PC-9 (cell line): ENCODE data around the gene KCNJ10. TPM values are rescaled to one million over a fixed set of nuclear protein-coding genes. Genes with fewer than 3 reads are reported as not detected.
A peak's percentile ranks its signal among the peaks of the same experiment; 100 is the strongest.

ENCODE experiments used
- BruUV-seq: library from RNA; stranded (reverse); fragments of 400-500 nt; replicated peaks from 2 replicates; lab custom pipeline; 2021; lab: Mats Ljungman, UMichigan
- CTCF ChIA-PET: fragments of 300-600 bp; sonication (Branson Sonifier 250); formaldehyde crosslinking; loops from one replicate; lab custom pipeline; 2022; ENCODE audit warnings: antibody characterized with exemption; lab: Charles Lee
- POLR2A ChIA-PET: fragments of 300-600 bp; sonication (Branson Sonifier 250); formaldehyde crosslinking; loops from one replicate; lab custom pipeline; 2022; ENCODE audit warnings: antibody characterized with exemption; ENCODE audit not compliant: unreplicated experiment; lab: Charles Lee
- DNase-seq, 2 experiments: peaks; one replicate each; pipeline versions ENCODE4 v3.0.0 to v3.0.0-alpha.2; 2015 to 2022; ENCODE audit warnings: mixed read lengths in 1 of 2
- H2AFZ ChIP-seq: fragments of 200-600 bp; sonication (generic); 2 replicates; pipeline ENCODE4 v1.8.1; 2017; ENCODE audit warnings: antibody characterized with exemption
- H3F3A ChIP-seq: fragments of 200-600 bp; sonication (generic); 2 replicates; pipeline ENCODE4 v1.8.1; 2017; ENCODE audit warnings: antibody characterized with exemption, mild to moderate bottlenecking, low read depth; ENCODE audit not compliant: insufficient read depth
- H3K27ac ChIP-seq: fragments of 200-600 bp; sonication (generic); 2 replicates; pipeline ENCODE4 v1.6.1; 2016; ENCODE audit warnings: mixed run types
- H3K27me3 ChIP-seq: fragments of 200-600 bp; sonication (generic); 2 replicates; pipeline ENCODE4 v1.6.1; 2016; ENCODE audit warnings: low read depth, mixed run types; ENCODE audit not compliant: insufficient read depth
- H3K36me3 ChIP-seq: fragments of 200-600 bp; sonication (generic); 2 replicates; pipeline ENCODE4 v1.6.1; 2016; ENCODE audit warnings: low read depth, mixed run types
- H3K4me1 ChIP-seq: fragments of 200-600 bp; sonication (generic); replicated peaks from 2 replicates; pipeline ENCODE4 v1.6.1; 2016; ENCODE audit warnings: mixed run types; ENCODE audit not compliant: insufficient read depth
- H3K4me2 ChIP-seq: fragments of 200-600 bp; sonication (generic); 2 replicates; pipeline ENCODE4 v1.6.1; 2017; ENCODE audit warnings: mixed run types
- H3K4me3 ChIP-seq: fragments of 200-600 bp; sonication (generic); 2 replicates; pipeline ENCODE4 v1.6.1; 2016; ENCODE audit warnings: mixed run types
- H3K79me2 ChIP-seq: fragments of 200-600 bp; sonication (generic); 2 replicates; pipeline ENCODE4 v1.6.1; 2017; ENCODE audit warnings: low read depth, mixed run types
- H3K9me2 ChIP-seq: fragments of 200-600 bp; sonication (generic); 2 replicates; pipeline ENCODE4 v1.8.1; 2017; ENCODE audit warnings: mild to moderate bottlenecking; ENCODE audit not compliant: insufficient read depth
- H3K9me3 ChIP-seq: fragments of 200-600 bp; sonication (generic); 2 replicates; pipeline ENCODE4 v1.8.1; 2016; ENCODE audit warnings: low read depth; ENCODE audit not compliant: insufficient read depth
- H4K20me1 ChIP-seq: fragments of 200-600 bp; sonication (generic); 2 replicates; pipeline ENCODE4 v1.8.1; 2017; ENCODE audit not compliant: insufficient read depth
- CTCF ChIP-seq: fragments of 200-600 bp; sonication (generic); conservative IDR thresholded peaks from 2 replicates; pipeline ENCODE4 v1.6.1; 2017; ENCODE audit warnings: mixed run types, antibody characterized with exemption, mild to moderate bottlenecking, moderate library complexity
- EZH2 ChIP-seq: fragments of 200-600 bp; sonication (generic); IDR thresholded peaks from 2 replicates; pipeline ENCODE4 v1.8.0; 2017; ENCODE audit warnings: antibody characterized with exemption, low read depth
- intact Hi-C: fragments of 100-400 bp; cut with micrococcal nuclease; formaldehyde crosslinking; loops from one replicate; pipeline ENCODE4 v1.10.0; 2022; ENCODE audit not compliant: unreplicated experiment
- total RNA-seq: library from RNA; stranded (reverse); gene quantifications from 2 replicates; pipeline ENCODE4 v1.2.3, GENCODE V29; 2021

The KCNJ10 gene
- total RNA-seq, 1 experiment from 2014 or later = not detected

DNA sequence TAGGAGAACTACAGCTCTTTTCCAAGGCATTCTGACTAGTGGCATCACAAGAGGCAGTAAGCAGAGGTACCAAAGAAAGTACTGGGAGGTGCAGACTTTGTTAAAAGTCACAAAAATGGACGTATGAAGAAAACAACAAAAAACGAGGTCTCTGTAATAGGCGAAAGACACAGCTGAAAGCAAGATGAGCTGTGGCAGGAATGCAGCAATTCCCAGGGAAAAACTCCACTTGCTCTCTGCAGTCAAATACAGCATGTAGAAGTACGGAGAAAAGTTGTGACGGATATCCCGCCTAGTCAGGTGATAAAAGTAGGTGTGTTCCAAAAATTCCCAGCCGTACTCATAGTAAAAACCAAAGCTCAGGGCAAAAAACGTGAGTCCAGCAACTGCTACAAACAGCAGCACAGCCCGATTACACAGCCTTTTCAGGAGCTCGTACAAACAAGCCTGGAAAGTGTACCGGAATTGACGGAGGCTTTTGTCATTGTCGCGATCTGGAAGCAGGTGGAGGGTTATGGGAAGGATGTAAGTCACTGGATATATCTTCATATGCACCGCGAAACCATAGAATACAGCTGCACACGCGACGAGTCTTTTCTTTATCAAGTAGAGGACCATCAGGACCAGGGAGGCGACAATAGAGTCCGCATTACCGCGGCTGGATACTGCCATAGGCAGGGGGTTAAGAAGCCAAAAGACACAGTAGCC lies 39.1 kb downstream of the KCNJ10 start:
- no peaks in the 10 kb centered on the region for H3K36me3 ChIP-seq
- peak overlapping the region; percentile 37; the same call in 1 of the 2 replicates for H3K27ac ChIP-seq
- H3K4me2 ChIP-seq = peak overlapping the region; percentile 95
- BruUV-seq = TSS peak; percentile 50
- ChIA-PET POLR2A (interaction anchor here (0.5 to 0.7 kb wide), 3 partner anchors 105 to 303 kb away, joined by 3 to 6 read pairs (median 4); partner anchors contain the start of gene TAGLN2), CTCF (interaction anchor here (0.6 to 1.3 kb wide), 2 partner anchors 23 kb away, joined by 6 read pairs; no protein-coding TSS in a partner anchor)
- no peaks in the 10 kb centered on the region for H3K9me2 ChIP-seq
- intact Hi-C loops = loop anchor here (5.0 kb wide), 1 partner anchor 176 kb away; the partner anchor contains the start of gene PEA15
- peak overlapping the region; percentile 83 for H3K4me3 ChIP-seq
- peak overlapping the region; percentile 97 for H2AFZ ChIP-seq
- H3K27me3 ChIP-seq = no peaks in the 10 kb centered on the region
- H4K20me1 ChIP-seq = no peaks in the 10 kb centered on the region
- H3K4me1 ChIP-seq = peaks cover 19% of the 10 kb centered on the region
- TF ChIP-seq EZH2 = no peak
- no peak for TF ChIP-seq CTCF
- H3K79me2 ChIP-seq = peaks cover 15% of the 10 kb centered on the region
- DNase-seq = no peak
- no peaks in the 10 kb centered on the region for H3F3A ChIP-seq
- no peaks in the 10 kb centered on the region for H3K9me3 ChIP-seq

GRCh38 chr1:160028426-160028825 lies 41.5 kb downstream of the KCNJ10 start:
- no peaks in the 10 kb centered on the region for H3F3A ChIP-seq
- no TSS peak for BruUV-seq
- H3K27me3 ChIP-seq = no peaks in the 10 kb centered on the region
- TF ChIP-seq EZH2 (no peak), CTCF (no peak)
- H2AFZ ChIP-seq = no peak overlapping the region
- no peaks in the 10 kb centered on the region for H3K9me3 ChIP-seq
- no peak overlapping the region for H3K4me2 ChIP-seq
- DNase-seq = no peak
- intact Hi-C loops = no loop called here
- no peaks in the 10 kb centered on the region for H3K36me3 ChIP-seq
- POLR2A ChIA-PET = no interaction called here
- CTCF ChIA-PET = no interaction called here
- no peak overlapping the region for H3K27ac ChIP-seq
- no peaks in the 10 kb centered on the region for H3K9me2 ChIP-seq
- no peak overlapping the region for H3K4me3 ChIP-seq
- peaks cover 19% of the 10 kb centered on the region for H3K4me1 ChIP-seq
- H4K20me1 ChIP-seq = no peaks in the 10 kb centered on the region
- peaks cover 15% of the 10 kb centered on the region for H3K79me2 ChIP-seq

GRCh38 chr1:160025314-160025713 lies 44.6 kb downstream of the KCNJ10 start:
- Histone ChIP-seq H3K9me3 (no peaks in the 10 kb centered on the region), H4K20me1 (no peaks in the 10 kb centered on the region), H3F3A (no peaks in the 10 kb centered on the region), H2AFZ (no peak overlapping the region), H3K4me2 (no peak overlapping the region), H3K79me2 (peaks cover 7% of the 10 kb centered on the region), H3K4me3 (no peak overlapping the region), H3K27me3 (no peaks in the 10 kb centered on the region), H3K36me3 (no peaks in the 10 kb centered on the region), H3K4me1 (peaks cover 8% of the 10 kb centered on the region), H3K27ac (no peak overlapping the region), H3K9me2 (no peaks in the 10 kb centered on the region)
- ChIA-PET POLR2A (no interaction called here), CTCF (interaction anchor here (0.7 kb wide), 1 partner anchor 9 kb away, joined by 3 read pairs; no protein-coding TSS in a partner anchor)
- intact Hi-C loops = no loop called here
- no TSS peak for BruUV-seq
- TF ChIP-seq EZH2 = no peak
- no peak for TF ChIP-seq CTCF
- DNase-seq = no peak
